A549 (cell line): Measurements from ENCODE around the gene PNLDC1. TPM values are rescaled to one million over a fixed set of nuclear protein-coding genes. Genes with fewer than 3 reads are reported as not detected.

Source experiments
- ATAC-seq, 2 experiments: fragments of 200-7000 bp in 1 of 2; fragments of >200 bp in 1 of 2; cut with Nextera tagmentation in 1 of 2; cut with Tn5 transposase in 1 of 2; 3 replicates each; pipeline versions ENCODE4 v1.8.0 to v1.9.1; 2018 to 2020; ENCODE audit warnings: mild to moderate bottlenecking in 1 of 2, moderate library complexity in 1 of 2
- CTCF ChIA-PET: fragments of 300-600 bp; sonication (Branson Sonifier 250); formaldehyde crosslinking; extraction: SDS; loops from one replicate; lab custom pipeline; 2021; ENCODE audit warnings: antibody characterized with exemption, inconsistent platforms; lab: Yijun Ruan, JAX
- POLR2A ChIA-PET: fragments of 350-600 bp; formaldehyde crosslinking; extraction: SDS; loops from one replicate; lab custom pipeline; 2021; ENCODE audit warnings: antibody characterized with exemption, inconsistent platforms; lab: Yijun Ruan, JAX
- DNase-seq, 2 experiments: peaks; one replicate each; pipeline versions ENCODE4 v3.0.0 to v3.0.0-alpha.2; 2011 to 2016; ENCODE audit warnings: low read depth in 1 of 2, low spot score in 1 of 2
- FAIRE-seq: peaks from 2 replicates; lab custom pipeline; 2011; peaks lifted over from hg19 to GRCh38; lab: Jason Lieb, UNC
- H3K27ac ChIP-seq, 2 experiments: fragments of >200 bp; sonication (Bioruptor Twin); formaldehyde crosslinking; 3 replicates each; pipeline ENCODE4 v1.5.1; 2016 to 2017
- H3K4me1 ChIP-seq: fragments of >200 bp; sonication (Bioruptor Twin); formaldehyde crosslinking; 3 replicates; pipeline ENCODE4 v1.6.1; 2016
- H3K4me2 ChIP-seq: fragments of >200 bp; sonication (Bioruptor Twin); formaldehyde crosslinking; 3 replicates; pipeline ENCODE4 v1.6.1; 2016
- H3K4me3 ChIP-seq: fragments of >200 bp; sonication (Bioruptor Twin); formaldehyde crosslinking; 3 replicates; pipeline ENCODE4 v1.5.1; 2016
- H3K9me3 ChIP-seq: fragments of >200 bp; sonication (Bioruptor Twin); formaldehyde crosslinking; 3 replicates; pipeline ENCODE4 v1.6.1; 2016
- CBX2 ChIP-seq: fragments of 200-600 bp; sonication (generic); IDR thresholded peaks from 2 replicates; pipeline ENCODE4 v1.6.1; 2016; ENCODE audit warnings: low read depth, mild to moderate bottlenecking, borderline replicate concordance
- CEBPB ChIP-seq, 2 experiments: fragments of >200 bp in 1 of 2; sonication (Bioruptor Twin) in 1 of 2; formaldehyde crosslinking in 1 of 2; IDR thresholded peaks; 2 replicates each; pipeline ENCODE4 v1.6.1; 2012 to 2016
- CHD2 ChIP-seq: fragments of 150-350 bp; IDR thresholded peaks from 2 replicates; pipeline ENCODE4 v1.6.1; 2014; ENCODE audit warnings: low read length; ENCODE audit not compliant: partially characterized antibody
- EHMT2 ChIP-seq: fragments of 200-600 bp; sonication (generic); IDR thresholded peaks from 2 replicates; pipeline ENCODE4 v1.6.1; 2016; ENCODE audit warnings: antibody characterized with exemption, low read depth, mild to moderate bottlenecking, moderate library complexity
- ESRRA ChIP-seq: fragments of 150-350 bp; IDR thresholded peaks from 2 replicates; pipeline ENCODE4 v1.6.1; 2014; ENCODE audit warnings: mild to moderate bottlenecking, low read length, borderline replicate concordance
- FOSL2 ChIP-seq, 2 experiments: fragments of 450-650 bp in 1 of 2; fragments of >200 bp in 1 of 2; sonication (Bioruptor Twin) in 1 of 2; formaldehyde crosslinking; IDR thresholded peaks; 2 replicates each; pipeline versions ENCODE4 v1.5.0 to v1.6.1; 2016 to 2020; ENCODE audit warnings: mild to moderate bottlenecking in 1 of 2, moderate library complexity in 1 of 2
- HES2 ChIP-seq: fragments of >200 bp; sonication (Bioruptor Twin); formaldehyde crosslinking; IDR thresholded peaks from 2 replicates; pipeline ENCODE4 v1.6.1; 2016
- HOXA7 ChIP-seq: fragments of 250-450 bp; sonication (Bioruptor Pico); IDR thresholded peaks from 2 replicates; pipeline ENCODE4 v1.5.0; 2020; ENCODE audit warnings: mild to moderate bottlenecking, moderate library complexity
- JUN ChIP-seq, 2 experiments: fragments of >200 bp; sonication (Bioruptor Twin); formaldehyde crosslinking; IDR thresholded peaks; 2 replicates in 1 of 2; 3 replicates in 1 of 2; pipeline ENCODE4 v1.6.1; 2016 to 2017
- KDM5A ChIP-seq: fragments of 200-600 bp; sonication (generic); IDR thresholded peaks from 2 replicates; pipeline ENCODE4 v1.6.1; 2016; ENCODE audit warnings: antibody characterized with exemption, mild to moderate bottlenecking
- MAZ ChIP-seq: fragments of 150-350 bp; IDR thresholded peaks from 2 replicates; pipeline ENCODE4 v1.6.1; 2014; ENCODE audit warnings: antibody characterized with exemption, low read depth, low read length, borderline replicate concordance
- MYC ChIP-seq: IDR thresholded peaks from 2 replicates; pipeline ENCODE4 v1.6.1; 2012; ENCODE audit warnings: mild to moderate bottlenecking, inconsistent platforms, low read length, improper control_type of control experiment, borderline replicate concordance
- NFE2L2 ChIP-seq: fragments of 150-350 bp; conservative IDR thresholded peaks from 2 replicates; pipeline ENCODE4 v1.6.1; 2014; ENCODE audit warnings: low read length
- PHF8 ChIP-seq: fragments of 200-600 bp; sonication (generic); IDR thresholded peaks from 2 replicates; pipeline ENCODE4 v1.6.1; 2016; ENCODE audit warnings: low read depth, mild to moderate bottlenecking, antibody characterized with exemption, moderate library complexity, borderline replicate concordance
- POLR2A ChIP-seq: IDR thresholded peaks from 2 replicates; pipeline ENCODE4 v1.6.1; 2012; ENCODE audit warnings: mild to moderate bottlenecking, low read length
- RARB ChIP-seq: fragments of 250-450 bp; sonication (Bioruptor Pico); IDR thresholded peaks from 2 replicates; pipeline ENCODE4 v1.8.0; 2021; ENCODE audit warnings: mild to moderate bottlenecking, moderate library complexity
- RCOR1 ChIP-seq: fragments of 150-350 bp; IDR thresholded peaks from 2 replicates; pipeline ENCODE4 v1.6.1; 2014; ENCODE audit warnings: antibody characterized with exemption, low read length, low read depth
- RFX5 ChIP-seq: fragments of 450-650 bp; IDR thresholded peaks from 2 replicates; pipeline ENCODE4 v1.7.1; 2014; ENCODE audit warnings: antibody characterized with exemption, mild to moderate bottlenecking, moderate library complexity
- TFCP2L1 ChIP-seq: fragments of 250-450 bp; sonication (Bioruptor Pico); IDR thresholded peaks from 2 replicates; pipeline ENCODE4 v1.5.0; 2021; ENCODE audit warnings: mild to moderate bottlenecking
- TP53 ChIP-seq: fragments of 250-450 bp; sonication (Bioruptor Pico); IDR thresholded peaks from 2 replicates; pipeline ENCODE4 v1.5.0; 2021; ENCODE audit warnings: mild to moderate bottlenecking, moderate library complexity
- USF2 ChIP-seq: fragments of 450-650 bp; IDR thresholded peaks from 2 replicates; pipeline ENCODE4 v1.6.1; 2014; ENCODE audit warnings: antibody characterized with exemption
- ZC3H11A ChIP-seq: fragments of 450-650 bp; IDR thresholded peaks from 2 replicates; pipeline ENCODE4 v1.6.1; 2014; ENCODE audit warnings: antibody characterized with exemption, mild to moderate bottlenecking
- ZFP36 ChIP-seq: fragments of 450-650 bp; IDR thresholded peaks from 2 replicates; pipeline ENCODE4 v1.6.1; 2014; ENCODE audit warnings: borderline replicate concordance; ENCODE audit not compliant: partially characterized antibody
- WGBS: methylation state at CpG from one replicate; pipeline ENCODE4 v1.1.6; 2017; ENCODE audit errors: missing lambda C conversion rate; 5-methylcytosine and 5-hydroxymethylcytosine counted together
- polyA plus RNA-seq, 4 experiments: library from polyadenylated mRNA; depleted of rRNA in 3 of 4; stranded (reverse); fragments of >200 nt; fragmentation: RNase III in 1 of 4; extraction: RNeasy Plus Mini Kit Qiagen cat#74134 plus additional on column Dnase treatment in 1 of 4; gene quantifications; 2 replicates in 3 of 4; 3 replicates in 1 of 4; pipeline ENCODE4 v1.2.3, GENCODE V29; 2011 to 2017
- TF ChIP-seq, protein P1 (sequence below): fragments of 250-450 bp; sonication (Bioruptor Pico); IDR thresholded peaks from 2 replicates; pipeline ENCODE4 v1.5.0; 2021; ENCODE audit warnings: mild to moderate bottlenecking, moderate library complexity, borderline replicate concordance
- TF ChIP-seq, protein P2 (sequence below): fragments of >200 bp; sonication (Bioruptor Twin); formaldehyde crosslinking; IDR thresholded peaks from 3 replicates; pipeline ENCODE4 v1.6.1; 2016
- TF ChIP-seq, protein P3 (sequence below): fragments of 150-350 bp; IDR thresholded peaks from 2 replicates; pipeline ENCODE4 v1.6.1; 2014; ENCODE audit warnings: low read depth, mild to moderate bottlenecking, low read length

Gene PNLDC1
- polyA plus RNA-seq, 2 of the 4 experiments (the other 2 are of a cell fraction): 0.09 to 0.13 TPM

- Histone ChIP-seq H3K4me3 (no peak overlapping the region), H3K27ac (no peak overlapping the region), H3K4me2 (no peak overlapping the region), H3K9me3 (no peaks in the 10 kb centered on the region), H3K4me1 (no peaks in the 10 kb centered on the region)
- WGBS: 96% methylated on average over 6 of the region's 6 CpGs
- ChIA-PET POLR2A (no interaction called here), CTCF (no interaction called here)
- FAIRE-seq (no peak), ATAC-seq (no peak), DNase-seq (no peak)
- TF ChIP-seq ESRRA: no peak
- TF ChIP-seq TFCP2L1 (CRISPR knock-in tag): no peak
- TF ChIP-seq CEBPB (IDR thresholded peaks at IDR 0.05): peak in 1 of 2 experiments; percentile 36; a peak in 1 of 4 replicates
- 0 out of 2 replicates have a peak, but pooled peaks have one; percentile 31 for TF ChIP-seq NFE2L2
- no peak for TF ChIP-seq TP53 (CRISPR knock-in tag)
Measured at GRCh38 chr6:159753081-159753872, 46.8 kb upstream of the PNLDC1 start.

DNA sequence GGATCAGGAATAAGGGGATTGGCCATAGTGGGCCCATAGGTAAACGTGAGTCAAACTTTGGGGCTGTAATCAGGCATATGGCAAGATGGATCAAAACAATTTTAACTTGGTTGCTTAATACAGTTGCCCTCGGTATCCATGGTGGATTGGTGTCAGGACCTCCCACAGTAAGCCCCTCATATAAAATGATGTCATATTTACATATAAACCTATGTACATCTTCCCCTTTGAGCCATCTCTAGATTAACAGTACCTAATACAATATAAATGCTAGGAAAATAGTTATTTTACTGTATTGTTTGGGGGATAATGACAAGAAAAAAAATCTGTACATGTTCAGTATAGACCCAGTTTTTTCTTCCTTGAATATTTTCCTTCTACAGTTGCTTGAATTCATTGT, 45.7 kb upstream of the PNLDC1 start:
- Histone ChIP-seq H3K27ac (no peak overlapping the region), H3K4me1 (no peaks in the 10 kb centered on the region), H3K4me3 (no peak overlapping the region), H3K4me2 (no peak overlapping the region), H3K9me3 (no peaks in the 10 kb centered on the region)
- ChIA-PET POLR2A (no interaction called here), CTCF (no interaction called here)
- WGBS: 72% methylated on average over 2 of the region's 2 CpGs
- FAIRE-seq (no peak), DNase-seq (no peak), ATAC-seq (no peak)
- TF ChIP-seq MAZ (no peak), JUN (IDR thresholded peaks at IDR 0.05) (no peak), USF2 (no peak)

DNA sequence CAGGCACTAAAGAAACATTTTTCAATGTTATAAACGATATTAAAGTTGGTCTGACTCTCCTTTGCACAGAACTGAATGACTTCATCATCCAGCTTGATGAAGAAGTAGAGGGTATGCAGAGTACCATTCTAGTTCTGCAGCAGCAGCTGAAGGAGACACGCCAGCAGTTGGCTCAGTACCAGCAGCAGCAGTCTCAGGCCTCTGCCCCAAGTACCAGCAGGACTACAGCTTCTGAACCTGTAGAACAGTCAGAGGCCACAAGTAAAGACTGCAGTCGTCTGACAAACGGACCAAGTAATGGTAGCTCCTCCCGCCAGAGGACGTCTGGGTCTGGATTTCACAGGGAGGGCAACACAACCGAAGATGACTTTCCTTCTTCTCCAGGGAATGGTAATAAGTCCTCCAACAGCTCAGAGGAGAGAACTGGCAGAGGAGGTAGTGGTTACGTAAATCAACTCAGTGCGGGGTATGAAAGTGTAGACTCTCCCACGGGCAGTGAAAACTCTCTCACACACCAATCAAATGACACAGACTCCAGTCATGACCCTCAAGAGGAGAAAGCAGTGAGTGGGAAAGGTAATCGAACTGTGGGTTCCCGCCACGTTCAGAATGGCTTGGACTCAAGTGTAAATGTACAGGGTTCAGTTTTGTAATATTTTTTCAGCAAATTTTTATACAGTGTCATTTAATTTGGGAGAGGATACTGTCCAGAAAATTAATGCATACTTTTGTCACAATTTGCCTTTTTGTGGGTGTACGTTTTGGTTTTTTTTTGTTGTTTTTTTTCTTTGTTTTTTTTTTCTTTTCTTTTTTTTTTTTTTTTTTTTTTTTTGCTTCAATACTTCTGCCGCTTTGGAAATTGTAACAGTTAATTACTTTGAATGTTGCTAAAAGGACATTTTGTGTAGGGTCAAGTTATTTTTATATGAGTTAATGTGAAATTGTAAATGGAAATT, 44.8 kb upstream of the PNLDC1 start:
- 0 out of 6 replicates have a peak, but pooled peaks of 1 of the 2 experiments have one; percentile 32 for ATAC-seq
- TF ChIP-seq TP53 (CRISPR knock-in tag) (no peak), ZFP36 (no peak), EHMT2 (no peak), RFX5 (no peak), RARB (CRISPR knock-in tag) (no peak), FOSL2 (IDR thresholded peaks at IDR 0.05) (no peak), FOSL2 (CRISPR knock-in tag; IDR thresholded peaks at IDR 0.05) (no peak), HOXA7 (CRISPR knock-in tag) (no peak), KDM5A (no peak), CBX2 (no peak), HES2 (no peak), CHD2 (no peak), MYC (no peak), PHF8 (no peak), ZC3H11A (no peak), POLR2A (no peak), RCOR1 (no peak)
- TF ChIP-seq, protein P1, sequence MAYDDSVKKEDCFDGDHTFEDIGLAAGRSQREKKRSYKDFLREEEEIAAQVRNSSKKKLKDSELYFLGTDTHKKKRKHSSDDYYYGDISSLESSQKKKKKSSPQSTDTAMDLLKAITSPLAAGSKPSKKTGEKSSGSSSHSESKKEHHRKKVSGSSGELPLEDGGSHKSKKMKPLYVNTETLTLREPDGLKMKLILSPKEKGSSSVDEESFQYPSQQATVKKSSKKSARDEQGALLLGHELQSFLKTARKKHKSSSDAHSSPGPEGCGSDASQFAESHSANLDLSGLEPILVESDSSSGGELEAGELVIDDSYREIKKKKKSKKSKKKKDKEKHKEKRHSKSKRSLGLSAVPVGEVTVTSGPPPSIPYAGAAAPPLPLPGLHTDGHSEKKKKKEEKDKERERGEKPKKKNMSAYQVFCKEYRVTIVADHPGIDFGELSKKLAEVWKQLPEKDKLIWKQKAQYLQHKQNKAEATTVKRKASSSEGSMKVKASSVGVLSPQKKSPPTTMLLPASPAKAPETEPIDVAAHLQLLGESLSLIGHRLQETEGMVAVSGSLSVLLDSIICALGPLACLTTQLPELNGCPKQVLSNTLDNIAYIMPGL (CRISPR knock-in tag): no peak
- TF ChIP-seq, protein P2, sequence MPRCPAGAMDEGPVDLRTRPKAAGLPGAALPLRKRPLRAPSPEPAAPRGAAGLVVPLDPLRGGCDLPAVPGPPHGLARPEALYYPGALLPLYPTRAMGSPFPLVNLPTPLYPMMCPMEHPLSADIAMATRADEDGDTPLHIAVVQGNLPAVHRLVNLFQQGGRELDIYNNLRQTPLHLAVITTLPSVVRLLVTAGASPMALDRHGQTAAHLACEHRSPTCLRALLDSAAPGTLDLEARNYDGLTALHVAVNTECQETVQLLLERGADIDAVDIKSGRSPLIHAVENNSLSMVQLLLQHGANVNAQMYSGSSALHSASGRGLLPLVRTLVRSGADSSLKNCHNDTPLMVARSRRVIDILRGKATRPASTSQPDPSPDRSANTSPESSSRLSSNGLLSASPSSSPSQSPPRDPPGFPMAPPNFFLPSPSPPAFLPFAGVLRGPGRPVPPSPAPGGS: no peak
- TF ChIP-seq, protein P3, sequence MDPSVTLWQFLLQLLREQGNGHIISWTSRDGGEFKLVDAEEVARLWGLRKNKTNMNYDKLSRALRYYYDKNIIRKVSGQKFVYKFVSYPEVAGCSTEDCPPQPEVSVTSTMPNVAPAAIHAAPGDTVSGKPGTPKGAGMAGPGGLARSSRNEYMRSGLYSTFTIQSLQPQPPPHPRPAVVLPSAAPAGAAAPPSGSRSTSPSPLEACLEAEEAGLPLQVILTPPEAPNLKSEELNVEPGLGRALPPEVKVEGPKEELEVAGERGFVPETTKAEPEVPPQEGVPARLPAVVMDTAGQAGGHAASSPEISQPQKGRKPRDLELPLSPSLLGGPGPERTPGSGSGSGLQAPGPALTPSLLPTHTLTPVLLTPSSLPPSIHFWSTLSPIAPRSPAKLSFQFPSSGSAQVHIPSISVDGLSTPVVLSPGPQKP: no peak
- Histone ChIP-seq H3K4me2 (no peak overlapping the region), H3K4me3 (no peak overlapping the region), H3K4me1 (peaks cover 4% of the 10 kb centered on the region), H3K27ac (no peak overlapping the region), H3K9me3 (no peaks in the 10 kb centered on the region)
- ChIA-PET POLR2A (no interaction called here), CTCF (no interaction called here)
- 84% methylated on average over 15 of the region's 15 CpGs for WGBS
- no peak for DNase-seq
- no peak for FAIRE-seq
